HG03558 (cell line): Measurements from ENCODE around the gene DNAJB12.
"Not testable (repeated sequence)": the region's sequence is repeated elsewhere in the genome, so short reads cannot be mapped to it uniquely, and the experiment has no call there.

Source experiments
- ATAC-seq: cut with Tn5 transposase; IDR thresholded peaks from one replicate; pipeline ENCODE4 v1.9.1; 2021; ENCODE audit warnings: moderate number of reproducible peaks; ENCODE audit not compliant: unreplicated experiment; ENCODE audit errors: extremely low read depth

Gene DNAJB12

DNA sequence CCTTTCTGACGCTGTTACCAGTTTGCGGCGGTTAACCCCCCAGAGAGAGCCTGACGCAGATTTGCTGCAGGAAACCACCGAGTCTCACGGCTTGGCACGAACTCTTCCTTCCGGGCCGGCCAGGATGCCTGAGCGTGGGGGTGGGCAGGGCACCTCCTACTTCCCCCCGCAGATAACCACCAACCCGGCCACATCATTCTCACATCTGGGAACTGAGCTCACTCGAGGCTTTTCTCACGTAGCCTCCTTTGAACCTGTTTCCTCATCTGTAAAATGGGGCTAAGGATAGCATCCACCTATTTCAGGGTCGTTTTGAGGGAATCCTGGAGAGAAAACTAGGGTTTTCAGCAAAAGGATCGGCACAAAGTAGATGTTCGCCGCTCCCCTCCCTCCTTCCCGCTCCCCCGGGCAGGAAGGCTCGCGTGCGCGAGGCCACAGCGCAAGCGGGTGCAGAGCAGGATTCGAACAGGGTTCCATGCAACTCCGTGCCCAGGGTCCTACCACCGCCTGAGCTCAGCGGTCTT lies 57.4 kb downstream of the DNAJB12 start:
- ATAC-seq, result no peak

DNA sequence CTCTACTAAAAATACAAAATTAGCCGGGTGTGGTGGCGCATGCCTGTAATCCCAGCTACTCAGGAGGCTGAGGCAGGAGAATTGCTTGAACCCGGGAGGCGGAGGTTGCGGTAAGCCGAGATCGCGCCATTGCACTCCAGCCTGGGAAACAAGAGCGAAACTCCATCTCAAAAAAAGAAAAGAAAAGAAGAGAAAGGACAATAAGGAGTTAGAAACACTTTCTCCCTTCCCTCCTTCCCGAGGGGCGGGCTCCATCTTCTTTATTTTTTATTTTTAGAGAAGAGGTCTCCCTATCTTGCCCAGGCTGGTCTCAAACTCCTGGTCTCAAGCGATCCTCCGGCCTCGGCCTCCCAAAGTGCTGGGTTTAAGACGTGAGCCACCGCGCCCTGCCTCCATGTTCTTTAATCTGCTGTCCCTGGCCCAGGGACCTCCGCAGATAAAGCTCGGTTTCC lies 57.9 kb downstream of the DNAJB12 start:
- not testable (repeated sequence) for ATAC-seq

DNA sequence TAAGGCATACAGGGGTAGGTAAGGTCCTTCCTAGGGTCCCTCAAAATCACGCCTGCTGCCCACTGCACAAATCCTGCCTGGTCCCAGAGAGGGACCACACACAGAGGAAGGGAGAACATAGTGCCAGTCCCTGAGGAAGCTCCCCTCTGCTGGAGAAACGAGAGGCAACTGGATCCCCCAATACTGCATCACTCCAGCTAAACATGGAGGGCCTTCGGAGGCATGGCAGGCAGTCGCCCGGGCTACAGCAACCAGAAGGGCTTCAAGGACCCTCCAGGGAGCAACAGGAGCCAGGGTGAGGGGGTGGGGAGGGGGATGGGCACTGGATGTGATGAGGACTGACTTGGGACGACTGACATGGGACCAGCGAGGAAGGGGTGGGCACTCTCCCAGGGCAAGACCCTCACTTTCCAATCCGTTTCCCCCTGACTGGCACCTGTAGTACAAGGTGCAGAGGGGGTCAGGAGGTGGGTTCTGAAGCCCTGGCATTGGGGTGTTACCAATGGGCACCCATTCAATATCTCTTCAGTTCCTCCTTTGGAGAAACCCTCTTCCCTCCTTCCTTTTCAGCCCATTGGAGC lies 59.3 kb downstream of the DNAJB12 start:
- no peak for ATAC-seq

DNA sequence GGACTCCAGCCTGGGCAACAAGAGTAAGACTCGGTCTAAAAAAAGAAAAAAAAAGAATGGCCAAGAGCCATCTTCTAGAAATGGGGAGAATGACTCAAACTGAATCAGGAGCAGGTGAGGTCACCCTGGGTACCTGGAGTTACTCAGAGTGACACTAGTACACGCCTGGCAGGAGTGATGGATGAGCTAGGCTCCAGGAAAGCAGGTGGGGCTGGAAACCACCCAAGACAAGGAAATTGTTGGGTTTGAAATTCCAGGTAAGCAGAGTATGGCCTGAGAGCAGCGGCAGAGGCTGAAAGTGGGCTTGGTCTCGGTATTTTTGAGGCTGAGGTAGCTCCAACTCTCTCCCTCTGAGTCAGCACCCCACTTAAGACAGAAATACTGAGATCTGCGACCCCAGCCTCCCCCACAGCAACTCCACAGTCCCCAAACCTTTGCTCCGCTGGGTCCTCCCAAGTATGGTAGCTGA lies 62.5 kb downstream of the DNAJB12 start:
- no peak for ATAC-seq

DNA sequence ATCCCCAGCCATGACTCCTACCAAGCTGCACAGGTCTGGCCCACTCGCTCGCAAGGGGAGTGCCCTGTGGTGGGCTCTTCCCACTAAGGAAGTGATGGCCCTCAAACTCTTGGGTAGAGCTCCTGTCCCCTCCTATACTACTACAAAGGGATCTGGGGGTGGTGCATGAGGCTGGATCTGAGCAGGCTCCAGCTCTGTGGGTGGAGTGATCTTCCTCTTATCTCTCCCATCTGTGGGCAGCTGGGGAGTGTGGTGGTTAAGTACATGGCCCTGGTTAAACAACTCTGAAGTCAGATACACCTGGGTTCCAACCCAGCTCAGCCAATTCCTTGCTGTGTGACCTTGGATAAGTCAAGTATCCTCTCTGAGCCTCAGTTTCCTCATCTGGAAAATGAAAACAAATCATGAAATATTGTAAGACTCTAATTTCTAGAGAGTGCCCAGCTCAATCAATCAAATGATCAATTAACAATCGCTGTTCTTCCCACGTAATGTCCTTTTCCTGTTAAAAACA lies 63.6 kb downstream of the DNAJB12 start:
- ATAC-seq, result no peak

DNA sequence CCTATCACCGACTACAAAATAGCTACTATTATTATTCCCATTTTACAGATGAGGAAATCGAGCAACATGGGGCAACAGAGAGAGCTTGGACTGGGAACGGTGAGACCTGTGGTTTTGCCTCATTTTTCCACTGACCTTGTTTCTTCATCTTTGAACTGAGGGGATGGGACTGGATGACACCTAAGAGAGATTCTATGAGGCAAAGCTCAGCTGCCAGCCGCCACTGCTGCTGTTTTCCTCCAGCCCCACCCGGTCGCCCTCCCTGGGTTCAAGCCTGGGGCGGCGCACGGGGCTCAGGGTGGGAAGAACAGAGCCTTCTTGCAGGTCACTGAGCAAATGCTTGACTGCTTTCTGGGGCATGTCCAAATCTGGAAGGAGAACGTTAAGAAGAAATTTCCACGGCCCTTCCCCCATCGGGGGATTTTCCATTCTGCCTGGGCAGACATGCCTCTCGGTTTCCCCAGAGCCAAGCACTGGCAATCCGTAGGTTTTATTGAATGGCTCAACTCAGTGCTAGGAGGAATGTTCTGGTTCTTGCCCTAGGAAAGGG lies 68.7 kb downstream of the DNAJB12 start:
- ATAC-seq, result no peak

DNA sequence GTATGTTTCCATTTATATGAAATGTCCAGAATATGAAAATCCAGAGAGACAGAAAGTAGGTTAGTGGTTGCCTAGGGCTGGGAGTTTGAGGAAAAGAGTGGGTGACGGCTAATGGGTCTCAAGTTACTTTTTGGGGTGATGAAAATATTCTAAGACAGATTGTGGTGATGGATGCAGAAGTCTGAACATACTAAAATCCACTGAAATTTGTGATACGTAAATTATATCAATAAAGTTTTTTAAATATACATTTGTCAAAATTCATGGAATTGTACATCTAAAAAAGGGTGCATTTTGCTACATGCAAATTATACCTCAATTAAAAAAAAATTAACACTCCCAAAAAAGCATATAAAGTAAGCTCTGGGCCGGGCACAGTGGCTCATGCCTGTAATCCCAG lies 71.6 kb downstream of the DNAJB12 start:
- no peak for ATAC-seq
